Activated CD4-positive, alpha-beta T cell treated with anti-CD3 and anti-CD28 coated beads, Interleukin-2, Interleukin-4, amounts not matched to agents 100 ng/mL and 50 ng/mL, durations not matched to agents 16 hours and 8 hours (primary cell): ENCODE results near the gene SUGCT.

Experiments
- DNase-seq: peaks from one replicate; pipeline ENCODE4 v3.0.0-alpha.2; 2020; ENCODE audit warnings: low spot score

SUGCT gene

GRCh38 chr7:40782836-40783235 is 648.0 kb downstream of the SUGCT start:
- DNase-seq, result no peak

- DNase-seq, result no peak
Measured at GRCh38 chr7:40784176-40784575, 649.4 kb downstream of the SUGCT start.

GRCh38 chr7:40786909-40787308 is 652.1 kb downstream of the SUGCT start:
- no peak for DNase-seq

GRCh38 chr7:40793132-40793531 is 658.3 kb downstream of the SUGCT start:
- DNase-seq, result no peak

GRCh38 chr7:40795607-40796006 is 660.8 kb downstream of the SUGCT start:
- DNase-seq, result no peak

GRCh38 chr7:40796723-40797122 is 661.9 kb downstream of the SUGCT start:
- no peak for DNase-seq

GRCh38 chr7:40798613-40799012 is 663.8 kb downstream of the SUGCT start:
- DNase-seq, result no peak

GRCh38 chr7:40799493-40800403 is 664.9 kb downstream of the SUGCT start:
- DNase-seq, result no peak

GRCh38 chr7:40800771-40801170 is 666.0 kb downstream of the SUGCT start:
- DNase-seq, result no peak

GRCh38 chr7:40802497-40802896 is 667.7 kb downstream of the SUGCT start:
- DNase-seq, result no peak

GRCh38 chr7:40804477-40805215 is 669.8 kb downstream of the SUGCT start:
- no peak for DNase-seq

GRCh38 chr7:40805361-40805760 is 670.6 kb downstream of the SUGCT start:
- DNase-seq, result no peak

- DNase-seq, result no peak
Measured at GRCh38 chr7:40808378-40808942, 673.7 kb downstream of the SUGCT start.

GRCh38 chr7:40810274-40810673 is 675.5 kb downstream of the SUGCT start:
- DNase-seq, result no peak

- DNase-seq, result no peak
Measured at GRCh38 chr7:40811666-40812065, 676.9 kb downstream of the SUGCT start.

GRCh38 chr7:40815022-40815421 is 680.2 kb downstream of the SUGCT start:
- no peak for DNase-seq

GRCh38 chr7:40815512-40815911 is 680.7 kb downstream of the SUGCT start:
- no peak for DNase-seq

GRCh38 chr7:40822861-40823260 is 688.1 kb downstream of the SUGCT start:
- DNase-seq, result no peak

- no peak for DNase-seq
Measured at GRCh38 chr7:40824461-40824860, 689.7 kb downstream of the SUGCT start.

GRCh38 chr7:40826411-40827221 is 691.8 kb downstream of the SUGCT start:
- DNase-seq, result no peak

- no peak for DNase-seq
Measured at GRCh38 chr7:40827222-40828085, 692.6 kb downstream of the SUGCT start.
